ENCODE results near the gene RALGPS2.
"Not testable (repeated sequence)": the region's sequence is repeated elsewhere in the genome, so short reads cannot be mapped to it uniquely, and the experiment has no call there.

RALGPS2 gene

DNA sequence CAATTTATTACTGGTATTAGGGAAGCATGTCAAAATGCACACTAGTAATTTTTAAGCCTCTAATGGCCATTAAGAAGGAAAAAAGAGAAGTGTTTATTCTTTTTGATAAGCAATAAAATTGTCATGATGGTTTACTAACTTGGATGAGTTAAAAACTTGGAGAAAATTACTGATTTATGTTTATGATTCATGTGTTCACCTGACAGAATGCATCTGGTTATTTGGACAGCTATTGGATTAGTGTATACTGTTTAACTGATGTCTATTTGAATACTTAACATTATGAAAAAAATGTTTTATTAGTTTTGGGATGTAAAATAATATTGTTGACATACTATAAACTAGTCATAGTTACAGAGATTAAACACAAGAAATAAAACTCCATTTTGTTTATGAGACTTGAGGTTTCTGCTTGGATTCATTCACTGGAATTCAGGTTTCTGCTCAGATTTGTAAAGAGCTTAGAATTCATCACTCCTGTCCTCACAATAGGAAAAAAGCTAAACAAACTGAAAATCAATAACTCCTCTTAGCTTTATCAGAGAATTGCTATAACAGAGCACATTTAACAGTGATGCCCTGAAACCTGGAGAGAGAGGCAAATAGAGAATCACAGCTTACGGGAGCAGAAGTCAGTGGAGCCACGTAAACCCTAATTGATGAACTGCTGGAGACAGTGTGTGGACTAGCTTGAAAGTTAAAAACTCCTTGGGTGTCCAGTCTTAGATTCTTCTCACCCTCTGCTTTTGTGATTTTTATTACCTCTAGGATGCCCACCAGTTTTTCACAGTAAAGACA is 56.7 kb downstream of the RALGPS2 start:
- no peak for DNase-seq (ENCODE audit: low spot score)

DNA sequence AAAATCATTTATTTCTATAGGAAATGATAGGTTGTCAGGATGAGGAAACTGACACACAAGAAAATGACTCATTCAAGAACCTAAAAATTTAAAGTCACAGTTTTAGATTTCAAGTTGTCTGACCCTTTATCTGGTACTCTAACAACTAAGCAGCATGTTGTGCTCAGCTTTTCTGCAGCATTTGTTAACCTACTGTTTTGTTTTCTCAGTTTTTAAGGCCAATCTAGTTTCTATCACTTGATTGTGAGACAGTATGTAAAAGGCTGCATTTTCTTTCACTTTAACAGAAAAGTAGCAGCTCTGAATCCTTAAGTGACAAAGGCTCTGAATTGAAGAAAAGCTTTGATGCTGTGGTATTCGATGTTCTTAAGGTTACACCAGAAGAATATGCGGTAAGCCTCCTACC is 59.1 kb downstream of the RALGPS2 start:
- DNase-seq (ENCODE audit: low spot score) = no peak

DNA sequence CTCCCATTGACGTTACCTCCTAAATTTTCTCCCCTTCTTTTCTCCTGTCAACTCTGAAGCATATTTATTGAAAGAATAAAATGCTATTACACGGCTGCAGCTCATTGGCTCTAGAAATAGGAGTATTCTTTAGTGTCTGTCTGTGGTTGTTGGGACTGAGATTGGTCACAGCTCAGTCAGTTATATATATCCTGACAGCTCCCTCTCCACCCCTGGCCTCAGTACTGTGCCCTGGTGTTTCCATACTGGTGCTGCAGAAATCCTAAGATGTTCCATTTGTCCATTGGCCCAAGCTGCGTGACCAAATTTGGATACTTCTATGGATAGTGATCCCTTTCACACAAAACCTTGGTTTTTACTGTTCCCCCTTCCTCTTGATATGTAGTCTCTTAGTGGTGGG is 67.3 kb downstream of the RALGPS2 start:
- no peak for DNase-seq (ENCODE audit: low spot score)

DNA sequence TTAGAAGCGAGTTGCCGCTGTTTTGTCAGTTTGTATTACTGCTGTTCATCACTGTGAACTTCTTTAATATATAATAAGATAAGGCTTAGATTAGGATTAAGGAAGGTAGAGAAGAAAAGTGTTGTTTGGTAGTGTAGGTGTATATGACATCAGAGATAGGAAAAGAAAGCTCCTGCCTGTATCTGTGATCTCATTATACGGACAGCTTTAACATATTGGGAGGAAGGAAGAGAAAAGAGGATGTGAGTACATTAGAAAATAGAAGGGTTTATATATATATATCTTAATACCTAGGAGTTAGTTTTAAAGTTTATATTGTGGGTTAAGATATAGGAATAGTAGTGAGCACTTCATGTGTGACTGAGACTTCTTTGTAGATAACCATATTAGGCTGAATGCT is 71.0 kb downstream of the RALGPS2 start:
- peak; percentile 34 for DNase-seq (ENCODE audit: low spot score)

DNA sequence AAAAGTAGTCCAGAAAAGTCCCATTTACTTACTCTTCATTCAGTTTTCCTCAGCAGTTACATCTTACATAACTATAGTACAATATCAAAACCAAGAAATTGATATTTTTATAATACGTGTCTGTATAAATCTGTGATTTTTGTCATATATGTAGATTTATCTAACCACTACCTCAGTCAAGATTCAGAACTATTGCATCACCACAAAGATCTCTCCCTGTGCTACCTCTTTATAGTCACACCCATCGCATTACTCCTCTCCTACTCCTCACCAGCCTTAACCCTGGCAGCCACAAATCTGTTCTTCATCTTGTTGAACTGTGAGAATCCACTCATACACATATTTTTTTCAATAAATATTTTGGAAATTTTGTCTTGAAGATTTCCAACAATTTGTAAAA is 72.5 kb downstream of the RALGPS2 start:
- DNase-seq (ENCODE audit: low spot score) = no peak

DNA sequence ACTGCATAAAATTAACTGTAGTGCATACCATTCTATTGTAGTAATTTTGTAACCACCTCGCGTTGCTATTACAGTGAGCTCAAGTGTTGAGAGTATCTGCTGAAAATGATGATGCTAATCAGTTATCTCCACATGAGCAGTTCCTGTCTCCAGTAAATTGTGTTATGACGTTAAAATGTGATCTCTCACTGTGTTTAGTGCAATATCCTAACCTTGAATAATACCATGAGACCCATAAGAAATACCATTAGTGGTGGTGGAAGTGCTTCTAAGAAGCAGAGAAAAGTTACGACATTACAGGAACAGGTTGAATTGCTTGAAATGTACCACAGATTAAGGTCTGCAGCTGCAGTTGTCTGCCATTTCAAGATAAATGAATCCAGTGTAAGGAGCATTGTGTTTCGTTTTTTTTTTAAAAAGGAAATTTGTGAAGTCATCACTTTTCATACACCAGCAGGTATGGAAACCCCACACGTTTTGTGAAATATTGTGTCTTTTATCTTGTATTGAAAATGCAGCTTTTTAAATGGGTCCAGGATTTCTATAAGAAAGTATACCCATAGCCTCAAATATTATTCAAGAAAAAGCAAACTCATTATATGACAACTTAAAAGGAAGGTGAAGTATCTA is 73.3 kb downstream of the RALGPS2 start:
- DNase-seq (ENCODE audit: low spot score) = no peak

DNA sequence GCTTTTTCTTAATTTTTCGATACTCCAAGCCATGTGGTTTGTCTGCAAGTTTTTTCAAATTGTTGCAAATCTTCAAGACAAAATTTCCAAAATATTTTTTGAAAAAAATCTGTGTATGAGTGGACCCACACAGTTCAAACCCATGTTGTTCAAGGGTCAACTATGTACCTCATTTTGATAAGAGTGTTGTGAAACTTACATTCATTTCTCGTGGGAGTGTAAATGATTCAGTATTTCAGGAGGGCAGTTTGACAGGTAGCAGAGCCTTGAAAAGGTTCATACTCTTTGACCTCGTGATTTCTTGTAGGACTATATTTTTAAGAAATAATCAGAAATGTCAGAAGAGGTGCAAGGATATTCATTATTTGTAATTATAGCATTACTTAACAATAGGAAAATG is 77.8 kb downstream of the RALGPS2 start:
- DNase-seq (ENCODE audit: low spot score) = no peak

DNA sequence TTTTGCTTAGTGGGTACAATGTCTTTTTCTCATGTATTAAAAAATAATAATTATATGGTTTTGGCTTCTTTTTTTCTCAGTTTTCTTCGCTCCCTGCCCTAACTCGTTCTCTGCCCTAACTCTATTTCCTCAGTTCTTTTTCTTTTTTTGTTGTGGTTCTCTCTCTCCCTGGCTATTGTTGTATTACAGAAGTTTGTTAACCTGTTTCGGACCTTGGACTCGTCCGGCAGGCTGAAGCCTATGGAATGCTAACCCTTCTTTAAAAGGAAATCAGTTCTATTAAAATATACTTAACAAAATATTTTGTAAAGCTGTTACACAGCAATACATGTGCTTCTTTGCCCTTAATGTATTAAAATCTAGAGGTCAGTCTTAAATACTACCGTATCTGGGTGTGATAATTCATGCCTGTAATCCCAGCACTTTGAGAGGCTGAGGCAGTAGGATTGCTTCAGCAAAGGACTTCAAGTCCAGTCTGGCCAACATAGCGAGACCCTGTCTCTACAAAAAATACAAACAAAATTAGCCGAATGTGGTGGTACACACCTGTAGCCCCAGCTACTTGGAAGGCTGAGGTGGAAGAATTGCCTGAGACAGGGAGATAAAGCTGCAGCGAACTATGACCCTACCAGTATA is 81.7 kb downstream of the RALGPS2 start:
- DNase-seq (ENCODE audit: low spot score) = no peak

DNA sequence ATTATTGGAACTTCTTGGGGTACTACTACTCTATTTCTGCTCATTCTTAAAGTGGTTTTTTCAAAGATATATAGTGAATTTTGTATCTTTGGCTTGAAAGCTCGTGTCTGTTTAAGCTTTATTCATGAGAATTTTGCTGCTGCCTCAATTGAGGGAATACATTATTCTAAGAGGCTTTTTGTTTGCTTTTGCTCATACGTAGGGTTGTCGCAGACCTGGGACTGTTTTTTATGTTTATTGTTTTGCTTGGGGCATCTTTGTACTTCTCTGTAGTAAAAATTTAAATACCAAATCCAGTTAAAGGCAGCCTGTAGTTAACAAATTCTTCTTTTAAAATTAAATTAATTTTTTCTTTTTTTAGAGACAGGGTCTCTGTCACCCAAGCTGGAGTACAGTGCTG is 83.5 kb downstream of the RALGPS2 start:
- no peak for DNase-seq (ENCODE audit: low spot score)

DNA sequence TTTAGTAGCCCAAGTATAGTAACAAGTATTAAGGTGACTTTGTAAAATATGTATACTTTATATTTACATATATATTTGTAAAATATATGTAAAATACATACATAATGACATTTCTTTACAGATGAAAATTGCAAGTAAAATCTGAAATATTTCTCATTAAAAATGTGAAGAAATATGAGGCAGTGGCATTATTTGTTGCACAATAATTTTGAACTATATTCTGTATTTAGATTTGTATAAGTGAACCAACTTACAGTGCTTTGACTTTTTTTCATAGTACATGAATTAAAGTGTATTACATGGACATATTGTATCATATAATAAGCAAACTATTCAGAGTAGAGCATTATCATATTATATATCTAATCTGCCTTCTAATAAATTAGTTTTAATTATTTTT is 85.5 kb downstream of the RALGPS2 start:
- DNase-seq (ENCODE audit: low spot score) = no peak

DNA sequence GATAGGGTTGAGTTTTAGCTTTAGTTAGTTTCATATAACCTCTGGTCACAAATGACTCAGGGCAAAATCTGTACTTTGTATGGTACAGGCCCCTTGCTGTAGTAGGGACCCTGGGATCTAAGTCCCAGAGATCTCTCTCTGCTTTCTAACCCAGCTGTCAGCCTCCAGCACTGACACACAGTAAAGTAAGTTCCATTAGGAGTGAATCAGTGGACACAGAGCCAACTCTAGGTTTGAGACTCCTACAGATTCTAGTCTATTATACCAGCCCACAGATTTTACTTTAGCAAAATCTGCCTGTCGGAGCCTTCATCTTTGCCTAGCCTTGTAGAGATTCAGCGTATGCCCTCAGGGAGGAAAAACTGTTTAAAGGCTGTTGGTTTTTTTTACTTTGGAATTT is 93.4 kb downstream of the RALGPS2 start:
- no peak for DNase-seq (ENCODE audit: low spot score)

DNA sequence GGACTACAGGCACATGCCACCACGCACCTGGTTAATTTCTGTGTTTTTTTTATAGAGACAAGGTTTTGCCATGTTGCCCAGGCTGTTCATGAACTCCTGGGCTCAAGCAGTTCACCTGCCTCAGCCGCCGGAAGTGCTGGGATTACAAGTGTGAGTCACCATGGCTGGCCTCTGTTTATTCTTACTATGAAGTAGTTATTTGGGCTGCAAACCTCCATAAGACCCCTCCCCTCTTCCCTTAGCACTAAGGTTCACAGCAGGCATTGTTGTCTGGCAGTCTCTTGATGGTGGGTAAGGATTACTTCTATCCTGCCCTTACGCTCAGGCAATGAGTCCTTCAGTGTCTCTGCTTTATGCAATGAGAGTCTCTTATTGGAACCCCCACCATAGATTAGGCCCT is 94.1 kb downstream of the RALGPS2 start:
- DNase-seq (ENCODE audit: low spot score) = no peak

DNA sequence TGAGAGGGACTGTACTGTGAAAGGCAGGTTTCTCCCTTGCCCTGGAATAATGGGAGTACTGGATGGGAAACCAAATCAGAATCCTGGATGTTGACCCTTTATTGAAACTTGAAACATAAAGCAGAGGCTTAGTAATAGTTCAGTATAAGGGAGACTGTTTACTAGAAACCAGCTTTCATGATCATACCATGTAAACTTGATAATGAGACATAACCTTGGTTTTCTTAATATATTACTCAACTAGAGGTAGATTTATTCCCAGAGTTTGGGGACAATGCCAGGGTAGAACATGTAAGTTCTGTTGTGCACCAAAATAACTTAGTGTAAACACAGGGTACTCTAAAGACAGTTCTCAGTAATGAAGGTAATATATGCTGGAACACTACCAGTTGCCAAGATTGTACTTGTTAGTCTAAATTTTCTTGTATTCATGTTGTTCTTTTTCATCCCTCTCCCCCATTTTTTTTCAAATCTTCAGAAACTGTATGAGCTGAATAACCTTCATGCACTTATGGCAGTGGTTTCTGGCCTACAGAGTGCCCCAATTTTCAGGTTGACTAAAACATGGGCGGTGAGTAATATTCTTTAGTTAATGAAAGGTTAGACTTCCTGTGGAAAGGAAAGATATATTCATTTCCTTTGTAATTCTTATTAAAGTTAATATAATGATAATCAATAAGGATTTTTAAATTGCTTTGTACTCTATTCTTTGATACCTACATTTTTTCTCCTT is 96.3 kb downstream of the RALGPS2 start:
- DNase-seq (ENCODE audit: low spot score) = no peak

DNA sequence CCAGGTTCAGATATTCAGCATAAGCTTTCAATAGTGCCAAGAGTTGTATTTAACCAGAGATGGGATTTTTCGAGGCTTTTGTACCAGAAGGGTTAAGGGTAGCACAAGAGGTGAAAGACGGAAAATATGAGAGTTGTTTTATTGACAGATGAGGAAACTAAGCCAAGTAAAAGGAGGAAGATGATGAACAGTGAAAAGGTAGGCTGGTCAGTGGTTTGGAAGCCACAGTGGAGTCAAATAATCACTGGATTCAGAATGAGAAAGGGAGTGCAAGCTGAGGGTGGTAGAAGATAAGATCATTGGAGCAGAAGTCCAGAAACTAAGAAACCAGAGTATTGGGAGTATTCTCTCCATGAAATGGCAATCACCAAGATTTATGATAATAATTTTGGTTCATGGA is 100.1 kb downstream of the RALGPS2 start:
- DNase-seq (ENCODE audit: low spot score) = no peak

DNA sequence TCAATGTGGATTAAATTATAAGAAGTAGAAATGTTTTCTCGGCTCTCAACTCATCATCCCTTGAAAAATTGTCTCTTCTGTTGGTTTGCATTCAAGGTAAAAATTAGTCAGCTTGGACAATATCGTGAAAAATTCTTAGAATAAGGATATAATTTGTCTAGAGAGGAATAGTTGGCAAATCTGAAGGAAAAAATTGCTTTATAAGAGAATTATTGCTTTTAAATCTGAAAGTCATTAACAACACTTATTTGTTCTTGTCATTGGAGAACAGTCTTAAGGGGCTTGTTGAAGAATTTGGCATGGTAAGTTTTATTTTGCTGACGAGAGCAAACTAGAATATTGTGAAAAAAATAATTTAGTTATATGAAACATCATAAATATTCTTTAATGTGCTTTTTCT is 119.4 kb downstream of the RALGPS2 start:
- no peak for DNase-seq (ENCODE audit: low spot score)

DNA sequence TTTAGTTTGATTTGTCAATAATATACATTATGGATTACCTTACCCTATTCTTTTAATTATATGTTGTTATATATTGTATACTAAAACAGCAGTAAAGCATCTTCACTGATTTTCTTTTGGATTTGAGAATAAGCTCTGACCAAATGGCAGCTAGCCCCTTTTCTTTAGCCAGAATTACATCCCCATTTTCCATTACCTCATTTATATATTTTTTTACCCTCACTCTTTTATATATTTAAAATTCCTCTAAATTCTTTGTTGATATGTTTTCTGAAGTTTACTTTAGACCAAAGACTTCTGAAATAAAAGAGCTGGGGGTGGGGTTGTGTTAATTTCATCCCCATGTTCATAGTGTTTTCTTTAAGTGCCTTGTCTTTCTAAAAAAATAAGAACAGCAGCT is 121.3 kb downstream of the RALGPS2 start:
- no peak for DNase-seq (ENCODE audit: low spot score)

DNA sequence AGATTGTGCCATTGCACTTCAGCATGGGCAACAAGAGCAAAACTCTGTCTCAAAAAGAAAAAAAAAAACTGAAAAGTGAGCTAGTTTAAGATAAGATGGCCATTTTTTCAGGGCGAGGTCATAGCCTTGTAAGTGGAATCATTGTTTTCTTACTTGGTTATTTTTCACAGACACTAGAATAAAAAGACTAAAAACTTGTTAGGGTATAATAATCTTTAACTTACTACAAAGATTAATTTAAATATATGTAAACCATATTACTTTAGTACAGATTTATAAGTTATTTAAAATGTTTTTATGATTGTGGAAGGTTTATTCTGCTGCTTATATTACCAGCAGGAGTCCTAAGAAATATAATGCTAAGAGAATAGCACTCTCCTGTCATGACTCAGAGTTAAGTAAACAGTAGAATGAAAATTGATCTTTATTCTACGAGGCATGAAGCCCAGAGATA is 122.4 kb downstream of the RALGPS2 start:
- DNase-seq (ENCODE audit: low spot score) = no peak

DNA sequence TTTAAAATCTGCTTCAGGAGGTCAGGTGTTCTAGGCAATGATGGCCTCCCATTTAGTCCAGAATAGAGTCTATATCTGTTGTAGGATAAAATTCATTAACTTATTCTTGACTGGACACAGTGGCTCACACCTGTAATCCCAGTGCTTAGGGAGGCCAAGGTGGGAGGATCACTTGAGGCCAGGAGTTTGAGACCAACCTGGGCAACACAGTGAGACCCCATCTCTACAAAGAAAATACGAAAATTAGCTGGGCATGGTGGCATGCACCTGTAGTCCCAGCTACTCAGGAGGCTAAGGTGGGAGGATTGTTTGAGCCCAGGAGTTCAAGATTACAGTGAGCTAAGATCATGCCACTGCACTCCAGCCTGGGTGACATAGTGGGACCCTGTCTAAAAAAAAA is 122.9 kb downstream of the RALGPS2 start:
- DNase-seq (ENCODE audit: low spot score) = not testable (repeated sequence)

DNA sequence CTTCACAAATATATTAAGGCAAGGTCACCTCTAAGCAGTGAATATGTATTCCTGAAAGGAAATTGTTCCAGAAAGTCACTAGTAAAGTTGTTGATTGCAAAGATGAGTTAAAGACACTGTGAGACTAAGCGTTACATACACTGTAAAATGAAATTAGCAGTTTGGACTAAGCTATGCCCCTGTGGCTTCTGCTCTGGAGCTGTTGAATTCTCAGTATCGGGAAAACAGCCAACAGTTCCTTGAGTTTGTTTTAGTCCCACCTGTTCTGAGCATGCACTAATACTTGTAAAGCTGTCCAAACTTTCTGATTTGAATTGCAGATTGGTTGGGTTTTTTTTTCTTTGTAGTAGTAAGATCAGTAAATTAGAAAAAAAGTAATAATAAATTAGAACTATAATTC is 124.9 kb downstream of the RALGPS2 start:
- no peak for DNase-seq (ENCODE audit: low spot score)

DNA sequence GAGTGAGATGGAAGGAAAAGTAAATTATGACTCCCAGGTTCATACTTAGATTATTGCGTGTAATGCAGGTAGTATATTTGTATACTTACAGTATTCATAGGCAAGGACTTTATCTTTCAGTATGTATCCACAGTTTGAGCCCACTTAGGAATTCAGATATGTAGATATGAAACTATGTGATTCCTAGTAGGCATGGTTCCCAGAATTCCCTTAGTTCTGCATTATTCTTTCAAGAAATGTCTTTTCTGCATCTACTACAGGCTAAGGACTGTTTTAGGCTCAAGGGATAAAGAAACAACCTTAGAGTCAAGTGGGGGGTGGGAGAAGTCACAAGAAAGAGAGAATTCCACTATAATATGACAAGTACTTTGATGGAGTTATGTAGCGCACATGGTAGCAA is 132.1 kb downstream of the RALGPS2 start:
- DNase-seq (ENCODE audit: low spot score) = no peak

DNA sequence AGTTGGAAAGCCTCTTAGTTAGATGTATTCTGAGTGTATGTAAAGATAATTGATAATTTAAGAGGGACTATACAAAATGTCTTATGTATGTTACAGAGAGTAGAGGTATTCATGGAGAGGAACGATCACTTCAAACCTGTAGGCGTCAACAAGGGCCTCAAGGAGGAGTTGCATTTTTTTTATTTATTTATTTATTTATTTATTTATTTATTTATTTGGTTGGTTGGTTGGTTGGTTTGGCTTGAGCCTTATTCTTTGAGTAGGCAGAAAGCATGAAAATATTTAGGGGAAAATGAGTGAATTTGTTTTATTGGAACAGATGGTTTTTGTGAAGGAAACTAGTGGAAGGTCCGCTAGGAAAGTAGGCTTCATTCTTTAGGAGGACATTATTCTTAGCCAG is 137.4 kb downstream of the RALGPS2 start:
- DNase-seq (ENCODE audit: low spot score) = no peak

DNA sequence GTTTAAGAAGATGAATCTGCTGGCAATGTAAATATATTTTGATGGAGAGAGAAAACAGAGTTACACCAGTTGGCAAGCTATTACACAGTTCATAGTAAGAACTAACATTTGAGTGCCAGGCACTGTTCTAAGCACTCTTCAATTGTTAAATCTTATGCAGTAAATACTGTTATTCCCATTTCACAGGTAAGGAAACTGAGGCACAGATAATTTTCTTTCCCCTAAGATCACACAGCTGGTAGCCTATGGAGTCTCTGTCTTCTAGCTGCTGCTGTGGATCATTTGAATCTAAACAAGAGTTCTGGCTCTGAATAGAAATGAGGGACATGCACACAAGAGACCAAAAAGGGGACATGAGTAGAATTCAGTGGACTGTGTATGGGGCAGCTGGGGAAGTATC is 137.8 kb downstream of the RALGPS2 start:
- DNase-seq (ENCODE audit: low spot score) = no peak

DNA sequence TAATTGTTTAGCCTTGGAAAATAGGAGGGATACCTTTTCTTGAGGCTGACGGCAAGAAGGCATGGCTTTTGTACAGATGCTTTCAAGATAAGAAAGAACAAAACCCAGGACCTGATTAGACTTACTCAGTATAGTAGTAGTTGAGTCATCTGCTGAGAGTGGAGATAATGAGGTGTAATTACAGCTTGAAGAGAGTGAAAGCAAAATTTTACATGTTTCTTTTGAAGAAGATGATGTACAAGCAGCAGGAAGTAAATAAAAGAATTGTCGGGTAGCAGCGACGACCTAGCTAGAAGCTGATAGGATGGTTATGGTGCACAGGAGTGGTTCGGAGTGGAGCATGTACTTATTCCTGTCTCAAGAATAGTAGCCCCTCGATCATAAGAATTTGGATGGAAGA is 139.3 kb downstream of the RALGPS2 start:
- no peak for DNase-seq (ENCODE audit: low spot score)
